Stimulated activated CD4-positive, alpha-beta T cell treated with anti-CD3 and anti-CD28 coated beads, Interleukin-1b, Interleukin-23, amount 100 ng/mL, for 4 hours (primary cell): ENCODE data around the gene MAT2B.

Experiments used
- DNase-seq, 2 donors: peaks; one replicate each; pipeline ENCODE4 v3.0.0-alpha.2; 2020; ENCODE audit warnings: low read depth in 2 of 2

The MAT2B gene

DNA sequence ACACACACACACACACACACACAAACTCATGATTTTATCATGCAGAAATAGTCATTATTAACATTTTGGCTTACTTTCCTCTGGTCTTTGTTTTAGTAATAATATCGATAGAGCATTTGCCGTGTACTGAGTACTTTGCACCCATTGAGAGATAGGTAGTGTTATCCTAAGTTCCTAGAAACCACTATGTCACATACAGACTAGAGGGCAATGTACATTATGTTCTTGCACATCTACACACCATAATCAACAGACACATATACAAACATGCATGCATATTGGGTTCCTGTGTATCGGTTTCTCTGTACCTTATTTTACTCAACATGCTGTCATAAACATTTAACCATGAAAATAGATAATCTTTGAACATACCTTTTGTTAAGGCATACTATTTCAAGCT is 45.7 kb downstream of the MAT2B start:
- DNase-seq: no peak

DNA sequence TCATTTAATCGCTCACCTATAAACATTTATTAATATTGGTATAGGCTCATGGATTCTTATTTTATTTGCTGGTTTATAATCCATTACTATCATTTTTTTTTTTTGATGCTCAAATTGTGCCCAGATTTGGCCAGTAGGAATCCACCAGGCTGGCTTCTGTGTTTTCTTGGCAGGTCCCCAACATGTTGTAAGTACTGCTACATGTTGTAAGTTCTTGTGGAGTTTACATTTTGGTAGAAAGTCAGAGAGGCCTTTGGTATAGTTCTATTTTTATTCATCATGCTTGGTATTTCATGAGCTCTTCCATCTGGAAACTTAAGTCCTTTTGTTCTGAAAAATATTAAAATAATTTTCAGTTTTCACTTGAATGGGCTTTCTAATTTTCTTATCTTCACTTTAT is 47.1 kb downstream of the MAT2B start:
- no peak for DNase-seq

DNA sequence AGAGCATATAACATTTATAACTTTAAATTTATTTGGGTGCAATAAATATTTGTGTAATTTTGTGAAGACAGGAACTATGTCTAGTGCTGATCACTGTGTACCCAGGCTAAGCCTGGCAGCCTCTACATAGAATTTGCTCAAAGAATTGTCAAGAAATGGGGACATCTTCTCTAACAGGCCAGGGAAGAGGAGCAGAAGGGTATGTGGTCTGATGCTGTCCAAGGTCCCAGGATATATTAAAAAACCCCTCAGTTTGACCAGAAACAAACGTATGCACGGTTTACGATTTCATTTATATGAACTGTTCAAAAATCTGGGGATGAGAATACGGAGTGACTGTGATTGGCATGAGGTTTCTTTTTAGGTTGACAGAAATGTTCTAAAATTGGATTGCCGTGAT is 55.9 kb downstream of the MAT2B start:
- no peak for DNase-seq

DNA sequence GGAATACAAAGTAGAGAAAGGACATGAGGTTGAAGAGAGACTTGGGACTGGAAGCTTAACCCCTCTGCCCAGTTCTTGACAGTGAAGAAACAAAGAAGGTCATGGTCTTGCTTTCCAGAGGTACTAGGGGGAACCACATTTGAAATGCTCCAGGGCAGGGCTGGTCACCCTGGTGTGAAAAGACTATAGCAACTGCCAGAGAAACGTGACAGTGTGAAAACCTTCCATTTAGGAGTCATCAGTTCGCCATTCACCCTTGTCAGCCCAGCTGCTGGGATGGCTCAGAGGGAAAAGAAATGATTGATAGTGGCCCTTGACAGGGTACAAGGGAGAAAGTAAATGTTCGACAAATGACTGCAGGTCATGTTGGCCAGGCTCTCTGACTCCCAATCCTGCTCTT is 56.7 kb downstream of the MAT2B start:
- no peak for DNase-seq

DNA sequence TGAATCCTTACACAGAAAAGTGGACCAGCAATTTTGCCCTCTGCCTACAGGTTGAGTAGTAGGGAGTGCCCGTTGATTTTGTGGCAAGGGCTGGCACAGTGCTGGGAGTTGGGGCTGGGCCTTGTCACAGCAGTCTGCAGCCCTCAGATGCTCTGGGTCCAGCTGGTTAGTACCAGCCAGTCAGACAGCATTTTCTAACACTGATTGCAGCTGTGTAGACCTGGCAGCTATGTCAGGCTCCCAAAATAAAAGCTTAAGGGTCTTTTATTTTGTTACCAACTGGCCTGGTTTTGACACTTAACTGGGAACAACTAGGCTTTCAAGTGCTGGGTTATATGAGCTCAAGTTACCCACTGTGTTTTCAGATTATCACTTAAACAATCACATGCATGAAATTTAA is 57.7 kb downstream of the MAT2B start:
- no peak for DNase-seq

DNA sequence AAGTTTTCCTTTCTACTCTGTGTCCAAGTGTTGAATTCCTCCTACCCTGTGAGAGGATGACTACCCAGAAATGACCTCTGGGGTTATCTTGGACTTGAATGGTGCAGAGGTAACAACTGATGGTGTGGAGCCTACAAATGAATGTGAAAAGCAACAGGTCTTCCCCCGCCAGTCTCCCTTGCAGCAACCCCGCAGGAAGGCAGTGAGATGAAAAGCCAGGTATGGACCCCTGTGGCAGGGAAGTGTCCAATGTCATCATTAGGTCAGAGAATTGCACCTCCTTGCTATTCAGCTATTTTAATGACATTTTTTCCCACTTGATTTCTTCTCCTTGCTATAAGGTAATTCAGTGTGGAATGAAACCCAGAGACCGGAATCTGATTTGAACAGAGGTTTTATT is 58.5 kb downstream of the MAT2B start:
- DNase-seq: no peak

DNA sequence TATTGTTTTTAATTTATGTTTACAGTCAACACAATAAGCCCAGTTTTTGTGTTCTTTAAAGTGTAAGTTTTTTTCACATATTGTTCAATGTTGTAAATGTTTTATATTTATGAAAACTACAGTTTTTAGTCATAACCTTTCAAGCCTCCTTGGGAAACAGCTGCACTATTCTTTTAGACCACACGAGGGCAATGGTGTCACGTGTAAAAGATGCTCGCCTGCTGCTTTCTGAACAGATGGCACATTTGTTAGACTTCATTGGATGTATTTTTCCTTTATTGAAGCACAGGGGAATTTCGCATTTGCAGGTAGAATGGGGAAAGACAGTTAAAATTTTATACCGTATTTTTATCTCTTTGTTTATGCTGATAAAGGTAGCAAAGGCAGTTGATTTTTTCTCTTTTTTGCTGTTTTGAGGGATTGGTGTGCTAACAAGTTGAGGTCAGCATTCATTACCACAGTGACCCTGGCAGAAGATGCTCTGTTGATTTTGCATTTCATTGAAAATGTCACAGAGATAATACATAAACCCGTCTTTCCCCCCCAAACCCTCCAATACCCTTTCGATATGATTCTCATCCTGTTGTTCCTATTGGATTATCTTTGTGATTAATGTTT is 59.0 kb downstream of the MAT2B start:
- peak; percentile 33 to 60 for DNase-seq

DNA sequence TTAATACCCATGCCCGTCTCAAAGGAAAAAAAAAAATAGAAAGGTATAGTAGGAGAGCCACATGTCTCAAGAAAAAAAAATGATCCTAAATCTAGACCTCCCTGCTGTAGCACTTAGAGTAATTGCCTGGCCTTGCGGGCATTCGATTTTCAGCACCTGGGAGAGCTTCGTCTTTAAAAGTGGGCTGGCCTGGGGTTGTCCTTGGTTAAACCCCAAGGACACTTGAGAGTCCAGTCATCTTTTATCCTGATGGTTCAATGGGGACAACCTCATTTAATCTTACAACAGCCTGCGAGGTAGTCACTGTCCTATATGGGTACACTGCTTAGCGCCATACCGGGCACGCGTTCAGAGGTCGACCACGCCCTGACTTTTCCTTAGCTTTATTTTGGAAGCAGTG is 60.1 kb downstream of the MAT2B start:
- no peak for DNase-seq

DNA sequence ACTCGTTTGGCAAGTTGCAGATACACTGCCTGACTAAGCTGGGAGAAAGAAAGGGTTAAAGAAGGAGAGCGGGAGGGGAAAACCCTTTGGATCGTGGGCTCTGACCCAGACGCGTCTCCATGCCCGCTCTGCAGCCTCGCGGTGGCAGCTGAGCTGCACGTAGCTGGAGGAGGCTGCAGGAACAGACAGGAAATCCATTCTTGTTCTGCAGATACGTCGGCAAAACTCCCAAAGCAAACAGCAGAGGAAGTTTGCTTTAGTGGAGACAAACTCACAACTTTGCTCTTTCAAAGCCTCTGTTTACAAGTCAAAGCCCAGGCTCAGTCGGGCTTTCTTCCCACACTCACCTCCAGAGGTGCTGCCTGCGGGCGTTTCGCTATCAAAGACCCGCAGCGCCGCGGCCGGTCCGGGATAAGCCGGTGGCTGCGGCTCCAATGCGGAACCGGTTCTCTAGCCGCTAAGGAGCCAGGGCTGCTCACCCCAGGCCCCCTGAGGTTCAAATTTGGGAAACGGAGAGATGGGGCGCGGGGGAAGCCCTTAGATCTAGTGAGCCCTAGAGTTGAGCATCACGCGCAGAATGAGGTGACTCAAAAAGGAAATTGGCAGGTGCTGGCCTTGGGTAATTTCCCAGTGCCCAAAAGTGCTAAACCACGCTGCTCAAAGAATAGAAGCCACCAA is 60.7 kb downstream of the MAT2B start:
- peak in 1 of 2 donors; percentile 1 for DNase-seq

DNA sequence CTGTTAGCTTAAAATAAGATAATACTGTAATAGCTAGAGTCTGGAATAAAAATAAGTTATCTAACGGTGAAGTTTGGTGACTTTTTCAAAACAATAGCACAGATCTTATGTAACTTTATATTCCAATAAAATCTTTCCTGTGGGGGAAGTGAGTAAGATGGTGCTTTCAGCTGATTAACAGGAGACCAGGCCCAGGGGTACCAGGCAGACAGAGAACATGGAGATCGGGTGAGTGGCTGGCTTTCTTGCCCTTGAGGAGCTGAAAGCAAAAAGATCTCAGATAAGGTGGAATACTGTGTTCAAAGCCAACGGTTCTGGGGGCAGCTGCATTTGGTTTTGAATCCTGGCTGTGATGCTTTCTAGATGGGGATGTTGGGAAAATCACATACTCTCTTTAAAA is 61.3 kb downstream of the MAT2B start:
- no peak for DNase-seq

DNA sequence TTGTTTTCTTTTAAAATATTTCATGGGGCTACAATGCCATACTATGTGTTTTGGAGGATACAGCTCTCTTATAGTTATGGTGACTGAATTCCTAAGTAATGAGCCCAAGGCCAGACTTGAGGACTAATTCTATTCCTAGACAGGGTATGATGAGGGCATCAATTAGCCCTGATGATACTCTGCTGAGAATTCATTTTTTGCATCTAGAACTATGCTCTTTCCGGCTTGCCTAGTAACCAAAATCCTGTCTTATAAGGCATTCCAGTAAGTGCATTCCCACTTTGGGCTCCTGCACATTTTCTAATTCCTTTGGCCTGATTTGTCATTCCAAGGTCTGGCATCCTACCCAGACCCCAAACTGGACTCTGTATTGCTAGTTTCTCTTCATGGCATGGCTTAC is 62.4 kb downstream of the MAT2B start:
- no peak for DNase-seq
